GM12875 (cell line): ENCODE data around the gene CDHR2.

ENCODE experiments used
- H3K4me3 ChIP-seq: one replicate; pipeline ENCODE4 v1.5.1; 2011; ENCODE audit warnings: low read depth, low read length, control low read depth
- CTCF ChIP-seq: IDR thresholded peaks from 2 replicates; pipeline ENCODE4 v1.5.1; 2011; ENCODE audit warnings: low read depth, mild to moderate bottlenecking, control low read depth, inconsistent platforms, low read length, moderate library complexity, borderline replicate concordance; ENCODE audit not compliant: insufficient read depth

CDHR2 gene

GRCh38 chr5:176521699-176522263 lies 27.4 kb upstream of the CDHR2 start:
- H3K4me3 ChIP-seq, result no peak overlapping the region
- TF ChIP-seq CTCF, result no peak

DNA sequence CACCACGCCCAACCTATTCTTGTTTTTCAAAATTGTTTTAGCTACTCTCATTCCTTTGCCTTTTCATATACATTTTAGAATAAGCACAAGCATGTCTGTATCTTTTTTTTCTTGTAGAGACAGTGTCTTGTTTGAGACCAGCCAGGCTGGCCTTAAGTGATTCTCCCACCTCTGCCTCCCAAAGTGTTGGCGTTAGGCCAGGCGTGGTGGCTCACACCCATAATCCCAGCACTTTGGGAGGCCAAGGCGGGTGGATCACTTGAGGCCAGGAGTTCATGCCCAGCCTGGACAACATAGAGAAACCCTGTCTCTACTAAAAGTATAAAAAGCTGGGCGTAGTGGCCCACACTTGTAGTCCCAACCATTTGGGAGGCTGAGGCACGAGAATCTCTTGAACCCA lies 25.0 kb upstream of the CDHR2 start:
- no peak overlapping the region for H3K4me3 ChIP-seq
- TF ChIP-seq CTCF, result no peak

DNA sequence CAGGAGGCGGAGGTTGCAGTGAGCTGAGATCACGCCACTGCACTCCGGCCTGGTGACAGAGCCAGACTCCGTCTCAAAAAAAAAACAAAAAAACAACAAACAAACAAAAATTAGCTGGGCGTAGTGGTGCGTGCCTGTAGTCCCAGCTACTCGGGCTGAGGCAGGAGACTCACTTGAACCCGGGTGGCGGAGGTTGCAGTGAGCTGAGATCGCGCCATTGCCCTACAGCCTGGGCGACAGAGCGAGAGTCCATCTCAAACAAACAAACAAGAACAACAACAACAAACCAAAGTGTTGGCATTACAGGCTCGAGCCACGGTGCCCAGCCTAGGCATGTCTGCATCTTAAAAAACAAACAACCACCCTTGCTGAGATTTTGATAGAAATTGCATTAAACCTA lies 24.2 kb upstream of the CDHR2 start:
- TF ChIP-seq CTCF, result no peak
- no peak overlapping the region for H3K4me3 ChIP-seq

DNA sequence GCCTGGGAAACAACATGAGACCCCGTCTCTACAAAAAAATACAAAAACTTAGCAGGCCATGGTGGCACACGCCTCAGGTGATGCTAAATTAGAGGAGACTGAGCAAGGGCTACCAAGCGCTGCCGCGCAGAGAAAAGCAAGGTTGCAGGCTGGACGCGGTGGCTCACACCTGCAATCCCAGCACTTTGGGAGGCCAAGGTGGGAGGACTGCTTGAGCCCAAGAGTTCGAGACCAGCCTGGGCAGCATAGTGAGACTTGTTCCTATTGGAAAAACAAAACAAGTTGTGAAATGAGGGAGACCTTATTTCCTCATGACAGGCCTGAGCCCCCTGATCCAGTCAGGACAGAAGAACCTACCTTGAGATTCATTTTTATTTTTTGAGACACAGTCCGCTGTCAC lies 23.5 kb upstream of the CDHR2 start:
- TF ChIP-seq CTCF, result no peak
- H3K4me3 ChIP-seq, result no peak overlapping the region

DNA sequence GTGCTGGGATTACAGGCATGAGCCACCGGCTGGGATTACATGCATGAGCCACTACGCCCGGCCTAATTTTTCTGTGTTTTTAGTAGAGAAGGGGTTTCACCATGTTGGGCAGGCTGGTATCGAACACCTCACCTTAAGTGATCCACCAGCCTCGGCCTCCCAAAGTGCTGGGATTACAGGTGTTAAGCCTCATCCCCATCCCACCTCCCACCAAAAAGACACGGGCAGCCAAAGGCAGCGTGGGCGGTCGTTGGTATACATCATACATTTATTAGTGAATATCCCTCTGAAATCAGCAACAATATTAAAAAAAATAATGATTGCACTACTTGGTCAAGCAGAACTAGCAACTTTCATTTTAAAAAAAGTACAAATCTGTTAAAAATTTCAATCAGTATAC lies 22.7 kb upstream of the CDHR2 start:
- no peak for TF ChIP-seq CTCF
- no peak overlapping the region for H3K4me3 ChIP-seq

- no peak overlapping the region for H3K4me3 ChIP-seq
- no peak for TF ChIP-seq CTCF
Measured at GRCh38 chr5:176527246-176528222, 21.6 kb upstream of the CDHR2 start.

- no peak for TF ChIP-seq CTCF
- H3K4me3 ChIP-seq, result no peak overlapping the region
Measured at GRCh38 chr5:176528301-176528700, 20.8 kb upstream of the CDHR2 start.
